ENCODE results near the gene GTF3C1. TPM values are rescaled to one million over a fixed set of nuclear protein-coding genes. Genes with fewer than 3 reads are reported as not detected.

Gene GTF3C1
- total and polyA plus RNA-seq, 2 of the 8 experiments (the other 6 are each of a cell fraction or from before 2014, with no cell fraction given): 89.3 to 126 TPM

DNA sequence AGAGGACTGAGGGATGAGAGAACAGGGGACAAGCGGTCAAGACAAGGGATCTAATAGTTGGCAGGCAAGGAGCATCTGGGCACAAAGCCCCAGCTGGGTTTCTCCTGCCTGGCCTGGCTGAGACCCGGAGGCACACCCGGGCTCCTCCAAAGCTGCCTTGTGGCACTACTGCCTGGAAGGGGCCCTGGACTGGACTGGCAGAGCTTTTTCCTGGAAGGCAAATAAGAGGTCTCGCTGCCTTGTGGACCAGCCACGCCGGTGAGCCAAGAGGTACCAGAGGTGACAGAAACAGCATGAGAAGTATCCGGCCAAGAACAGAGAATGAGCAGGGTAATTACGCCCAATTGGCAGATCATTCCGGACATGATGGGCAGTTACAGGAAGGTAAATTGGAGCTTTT lies 64.6 kb downstream of the GTF3C1 start (continued):
- TF ChIP-seq, protein P1, sequence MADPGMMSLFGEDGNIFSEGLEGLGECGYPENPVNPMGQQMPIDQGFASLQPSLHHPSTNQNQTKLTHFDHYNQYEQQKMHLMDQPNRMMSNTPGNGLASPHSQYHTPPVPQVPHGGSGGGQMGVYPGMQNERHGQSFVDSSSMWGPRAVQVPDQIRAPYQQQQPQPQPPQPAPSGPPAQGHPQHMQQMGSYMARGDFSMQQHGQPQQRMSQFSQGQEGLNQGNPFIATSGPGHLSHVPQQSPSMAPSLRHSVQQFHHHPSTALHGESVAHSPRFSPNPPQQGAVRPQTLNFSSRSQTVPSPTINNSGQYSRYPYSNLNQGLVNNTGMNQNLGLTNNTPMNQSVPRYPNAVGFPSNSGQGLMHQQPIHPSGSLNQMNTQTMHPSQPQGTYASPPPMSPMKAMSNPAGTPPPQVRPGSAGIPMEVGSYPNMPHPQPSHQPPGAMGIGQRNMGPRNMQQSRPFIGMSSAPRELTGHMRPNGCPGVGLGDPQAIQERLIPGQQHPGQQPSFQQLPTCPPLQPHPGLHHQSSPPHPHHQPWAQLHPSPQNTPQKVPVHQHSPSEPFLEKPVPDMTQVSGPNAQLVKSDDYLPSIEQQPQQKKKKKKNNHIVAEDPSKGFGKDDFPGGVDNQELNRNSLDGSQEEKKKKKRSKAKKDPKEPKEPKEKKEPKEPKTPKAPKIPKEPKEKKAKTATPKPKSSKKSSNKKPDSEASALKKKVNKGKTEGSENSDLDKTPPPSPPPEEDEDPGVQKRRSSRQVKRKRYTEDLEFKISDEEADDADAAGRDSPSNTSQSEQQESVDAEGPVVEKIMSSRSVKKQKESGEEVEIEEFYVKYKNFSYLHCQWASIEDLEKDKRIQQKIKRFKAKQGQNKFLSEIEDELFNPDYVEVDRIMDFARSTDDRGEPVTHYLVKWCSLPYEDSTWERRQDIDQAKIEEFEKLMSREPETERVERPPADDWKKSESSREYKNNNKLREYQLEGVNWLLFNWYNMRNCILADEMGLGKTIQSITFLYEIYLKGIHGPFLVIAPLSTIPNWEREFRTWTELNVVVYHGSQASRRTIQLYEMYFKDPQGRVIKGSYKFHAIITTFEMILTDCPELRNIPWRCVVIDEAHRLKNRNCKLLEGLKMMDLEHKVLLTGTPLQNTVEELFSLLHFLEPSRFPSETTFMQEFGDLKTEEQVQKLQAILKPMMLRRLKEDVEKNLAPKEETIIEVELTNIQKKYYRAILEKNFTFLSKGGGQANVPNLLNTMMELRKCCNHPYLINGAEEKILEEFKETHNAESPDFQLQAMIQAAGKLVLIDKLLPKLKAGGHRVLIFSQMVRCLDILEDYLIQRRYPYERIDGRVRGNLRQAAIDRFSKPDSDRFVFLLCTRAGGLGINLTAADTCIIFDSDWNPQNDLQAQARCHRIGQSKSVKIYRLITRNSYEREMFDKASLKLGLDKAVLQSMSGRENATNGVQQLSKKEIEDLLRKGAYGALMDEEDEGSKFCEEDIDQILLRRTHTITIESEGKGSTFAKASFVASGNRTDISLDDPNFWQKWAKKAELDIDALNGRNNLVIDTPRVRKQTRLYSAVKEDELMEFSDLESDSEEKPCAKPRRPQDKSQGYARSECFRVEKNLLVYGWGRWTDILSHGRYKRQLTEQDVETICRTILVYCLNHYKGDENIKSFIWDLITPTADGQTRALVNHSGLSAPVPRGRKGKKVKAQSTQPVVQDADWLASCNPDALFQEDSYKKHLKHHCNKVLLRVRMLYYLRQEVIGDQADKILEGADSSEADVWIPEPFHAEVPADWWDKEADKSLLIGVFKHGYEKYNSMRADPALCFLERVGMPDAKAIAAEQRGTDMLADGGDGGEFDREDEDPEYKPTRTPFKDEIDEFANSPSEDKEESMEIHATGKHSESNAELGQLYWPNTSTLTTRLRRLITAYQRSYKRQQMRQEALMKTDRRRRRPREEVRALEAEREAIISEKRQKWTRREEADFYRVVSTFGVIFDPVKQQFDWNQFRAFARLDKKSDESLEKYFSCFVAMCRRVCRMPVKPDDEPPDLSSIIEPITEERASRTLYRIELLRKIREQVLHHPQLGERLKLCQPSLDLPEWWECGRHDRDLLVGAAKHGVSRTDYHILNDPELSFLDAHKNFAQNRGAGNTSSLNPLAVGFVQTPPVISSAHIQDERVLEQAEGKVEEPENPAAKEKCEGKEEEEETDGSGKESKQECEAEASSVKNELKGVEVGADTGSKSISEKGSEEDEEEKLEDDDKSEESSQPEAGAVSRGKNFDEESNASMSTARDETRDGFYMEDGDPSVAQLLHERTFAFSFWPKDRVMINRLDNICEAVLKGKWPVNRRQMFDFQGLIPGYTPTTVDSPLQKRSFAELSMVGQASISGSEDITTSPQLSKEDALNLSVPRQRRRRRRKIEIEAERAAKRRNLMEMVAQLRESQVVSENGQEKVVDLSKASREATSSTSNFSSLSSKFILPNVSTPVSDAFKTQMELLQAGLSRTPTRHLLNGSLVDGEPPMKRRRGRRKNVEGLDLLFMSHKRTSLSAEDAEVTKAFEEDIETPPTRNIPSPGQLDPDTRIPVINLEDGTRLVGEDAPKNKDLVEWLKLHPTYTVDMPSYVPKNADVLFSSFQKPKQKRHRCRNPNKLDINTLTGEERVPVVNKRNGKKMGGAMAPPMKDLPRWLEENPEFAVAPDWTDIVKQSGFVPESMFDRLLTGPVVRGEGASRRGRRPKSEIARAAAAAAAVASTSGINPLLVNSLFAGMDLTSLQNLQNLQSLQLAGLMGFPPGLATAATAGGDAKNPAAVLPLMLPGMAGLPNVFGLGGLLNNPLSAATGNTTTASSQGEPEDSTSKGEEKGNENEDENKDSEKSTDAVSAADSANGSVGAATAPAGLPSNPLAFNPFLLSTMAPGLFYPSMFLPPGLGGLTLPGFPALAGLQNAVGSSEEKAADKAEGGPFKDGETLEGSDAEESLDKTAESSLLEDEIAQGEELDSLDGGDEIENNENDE (IDR thresholded peaks at IDR 0.05; ENCODE audit: insufficient replicate concordance, low read length): no peak
- TF ChIP-seq YY1 (IDR thresholded peaks at IDR 0.05; ENCODE audit: low read depth, low read length): no peak
